K562 treated with DMSO at 1 percent for 4 hours (cell line): ENCODE data around the gene FAM20A. TPM values are rescaled to one million over a fixed set of nuclear protein-coding genes. Genes with fewer than 3 reads are reported as not detected.

Source experiments
- total RNA-seq: library from RNA; unstranded; fragments of 300-600 nt; gene quantifications from 2 replicates; pipeline ENCODE4 v1.2.3, GENCODE V29; 2022; ENCODE audit not compliant: insufficient read depth

Gene FAM20A
- not detected in 2 replicates for total RNA-seq

DNA sequence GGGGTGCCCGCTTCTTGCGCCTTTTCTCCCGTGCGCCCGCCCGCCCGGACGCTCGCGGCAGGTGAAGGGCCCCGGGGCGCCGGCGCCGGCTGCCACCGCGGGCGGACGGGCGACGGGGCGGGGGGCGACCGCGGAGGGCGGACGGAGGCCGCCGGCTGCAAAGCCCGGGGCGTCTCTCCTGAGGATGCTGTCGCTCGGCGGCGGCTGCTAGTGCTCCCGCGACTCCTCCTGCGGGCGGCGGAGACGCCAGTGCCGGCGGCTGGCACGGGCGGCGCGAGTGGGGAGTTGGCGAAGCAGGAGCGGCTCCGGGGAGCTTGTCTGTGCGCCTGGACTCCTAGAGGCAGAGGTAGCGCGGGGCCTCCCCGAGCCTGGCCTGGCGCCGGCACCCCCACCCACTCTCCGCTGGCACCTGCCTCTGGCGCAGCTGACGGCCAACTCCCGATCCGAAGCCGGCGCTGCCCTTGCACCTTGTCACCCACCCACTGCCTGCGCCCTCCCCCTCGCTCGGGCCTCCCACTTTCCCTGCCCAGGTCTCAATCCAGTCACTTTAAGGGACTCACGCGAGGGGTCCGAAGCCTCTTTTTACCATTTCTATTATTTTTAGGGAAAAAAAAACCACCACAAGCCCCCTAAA, at the start of gene FAM20A:
FAM20A (minus strand) TSS at position 437 of the 634 bp plus-strand sequence. CDS start 701 bp downstream, outside the sequence.

DNA sequence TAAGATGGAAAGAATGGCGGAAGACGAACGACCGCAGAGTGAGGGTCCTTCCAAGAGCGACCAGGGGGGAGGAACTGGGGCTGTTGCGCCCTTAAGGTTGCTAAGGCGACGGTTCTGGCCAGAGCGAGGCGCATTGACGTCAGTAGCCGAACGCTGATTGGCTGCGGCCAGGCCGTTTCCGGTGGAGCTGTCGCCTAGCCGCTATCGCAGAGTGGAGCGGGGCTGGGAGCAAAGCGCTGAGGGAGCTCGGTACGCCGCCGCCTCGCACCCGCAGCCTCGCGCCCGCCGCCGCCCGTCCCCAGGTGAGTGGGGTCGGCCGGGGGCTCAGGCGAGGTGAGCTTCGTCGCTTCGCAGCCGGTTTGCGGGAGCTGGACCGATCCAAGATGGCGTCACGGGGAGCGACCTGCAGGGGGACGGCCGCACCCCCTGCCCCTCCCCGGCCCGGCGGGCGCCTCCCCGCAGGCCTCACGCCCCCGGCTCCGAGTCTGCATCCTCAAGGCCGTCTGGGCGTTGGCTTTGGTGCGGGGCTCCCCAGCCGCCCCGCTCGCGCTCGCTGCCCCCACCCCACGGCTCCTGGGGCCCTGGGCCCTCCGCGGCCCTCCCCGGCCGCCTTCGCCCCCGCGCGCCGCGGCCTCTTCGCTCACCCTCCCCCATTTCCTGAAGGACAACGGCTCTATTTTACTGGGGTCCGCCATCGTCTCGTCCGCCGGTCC, 88.8 kb downstream of the FAM20A start, which contains the start of gene PRKAR1A:
PRKAR1A (plus strand) TSS at position 184 of the 713 bp plus-strand sequence. CDS start 2,970 bp downstream, outside the sequence.

Other genes with a start within 250 kb of the FAM20A start
- 11.9 and 27.5 TPM in 2 replicates for gene WIPI1, start 143.9 kb downstream of the FAM20A start, total RNA-seq
- gene PRKAR1A, start 88.9 kb downstream of the FAM20A start, total RNA-seq = 33.6 and 38.7 TPM in 2 replicates